ENCODE measurements around the gene FBXO10.

The FBXO10 gene

DNA sequence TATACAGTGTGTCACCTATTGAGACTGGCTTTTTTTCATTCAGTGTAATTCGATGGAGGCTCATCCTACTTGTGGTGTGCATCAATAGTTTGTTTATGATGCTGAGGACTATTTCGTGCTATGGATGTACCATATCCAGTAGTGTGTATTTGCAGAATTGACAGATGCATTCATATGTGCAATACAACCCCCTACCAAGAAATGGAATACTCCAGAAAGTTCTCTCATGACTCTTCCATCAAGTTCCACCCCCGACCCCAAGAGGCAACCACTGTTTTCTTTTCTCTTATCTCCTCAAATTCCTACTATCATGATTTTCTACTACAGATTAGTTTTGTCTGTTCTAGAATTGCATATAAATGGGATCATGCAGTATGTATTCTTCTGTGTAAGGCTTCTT, 21.9 kb downstream of the FBXO10 start:
- Histone ChIP-seq H3K4me1 (ENCODE audit: control insufficient read depth, insufficient read depth, low read length, poor library complexity, severe bottlenecking) (no peaks in the 10 kb centered on the region), H3K27ac (ENCODE audit: insufficient read depth, low read length, poor library complexity, severe bottlenecking) (no peak overlapping the region), H3K36me3 (ENCODE audit: control insufficient read depth, insufficient read depth, low read length) (no peaks in the 10 kb centered on the region), H3K9me3 (ENCODE audit: control insufficient read depth, low read length) (no peaks in the 10 kb centered on the region), H3K4me3 (ENCODE audit: insufficient read depth, low read depth, low read length, poor library complexity, severe bottlenecking) (no peak overlapping the region), H3K27me3 (replicated peaks; ENCODE audit: control insufficient read depth, insufficient read depth, low read length, poor library complexity, severe bottlenecking) (no peaks in the 10 kb centered on the region)
- no peak for DNase-seq

GRCh38 chr9:37551888-37552287, 24.3 kb downstream of the FBXO10 start:
- Histone ChIP-seq H3K4me3 (ENCODE audit: insufficient read depth, low read depth, low read length, poor library complexity, severe bottlenecking) (no peak overlapping the region), H3K9me3 (ENCODE audit: control insufficient read depth, low read length) (no peaks in the 10 kb centered on the region), H3K27ac (ENCODE audit: insufficient read depth, low read length, poor library complexity, severe bottlenecking) (no peak overlapping the region), H3K27me3 (replicated peaks; ENCODE audit: control insufficient read depth, insufficient read depth, low read length, poor library complexity, severe bottlenecking) (no peaks in the 10 kb centered on the region), H3K36me3 (ENCODE audit: control insufficient read depth, insufficient read depth, low read length) (no peaks in the 10 kb centered on the region), H3K4me1 (ENCODE audit: control insufficient read depth, insufficient read depth, low read length, poor library complexity, severe bottlenecking) (no peaks in the 10 kb centered on the region)
- no peak for DNase-seq

- H3K4me3 ChIP-seq (ENCODE audit: insufficient read depth, low read depth, low read length, poor library complexity, severe bottlenecking): no peak overlapping the region
- DNase-seq: no peak
- H3K27me3 ChIP-seq (replicated peaks; ENCODE audit: control insufficient read depth, insufficient read depth, low read length, poor library complexity, severe bottlenecking): no peaks in the 10 kb centered on the region
- no peak overlapping the region for H3K27ac ChIP-seq (ENCODE audit: insufficient read depth, low read length, poor library complexity, severe bottlenecking)
- H3K9me3 ChIP-seq (ENCODE audit: control insufficient read depth, low read length): no peaks in the 10 kb centered on the region
- no peaks in the 10 kb centered on the region for H3K4me1 ChIP-seq (ENCODE audit: control insufficient read depth, insufficient read depth, low read length, poor library complexity, severe bottlenecking)
- H3K36me3 ChIP-seq (ENCODE audit: control insufficient read depth, insufficient read depth, low read length): no peaks in the 10 kb centered on the region
Observed at GRCh38 chr9:37551468-37551867, 24.7 kb downstream of the FBXO10 start.

GRCh38 chr9:37550781-37551180, 25.4 kb downstream of the FBXO10 start:
- no peak for DNase-seq
- Histone ChIP-seq H3K4me3 (ENCODE audit: insufficient read depth, low read depth, low read length, poor library complexity, severe bottlenecking) (no peak overlapping the region), H3K4me1 (ENCODE audit: control insufficient read depth, insufficient read depth, low read length, poor library complexity, severe bottlenecking) (no peaks in the 10 kb centered on the region), H3K27me3 (replicated peaks; ENCODE audit: control insufficient read depth, insufficient read depth, low read length, poor library complexity, severe bottlenecking) (no peaks in the 10 kb centered on the region), H3K36me3 (ENCODE audit: control insufficient read depth, insufficient read depth, low read length) (no peaks in the 10 kb centered on the region), H3K27ac (ENCODE audit: insufficient read depth, low read length, poor library complexity, severe bottlenecking) (no peak overlapping the region), H3K9me3 (ENCODE audit: control insufficient read depth, low read length) (no peaks in the 10 kb centered on the region)

DNA sequence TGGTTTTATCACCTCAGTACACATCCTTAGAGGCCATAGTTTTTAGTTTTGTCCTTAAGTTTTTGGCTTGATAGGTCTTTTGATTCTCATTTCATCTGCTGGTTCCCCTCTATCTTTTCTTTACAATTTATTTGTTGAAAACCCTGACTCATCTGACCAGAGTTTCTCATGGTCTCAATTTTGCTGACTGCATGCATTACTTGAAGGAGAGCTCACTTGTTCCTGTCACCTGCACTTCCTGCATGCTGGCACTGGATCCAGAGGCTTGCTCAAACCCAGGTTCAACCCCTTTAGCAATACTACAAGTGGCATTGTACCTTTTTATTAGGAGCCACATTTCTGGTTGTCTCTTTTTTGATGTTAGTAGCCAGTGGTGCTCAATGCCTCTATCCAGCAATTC, 26.7 kb downstream of the FBXO10 start:
- Histone ChIP-seq H3K4me3 (ENCODE audit: insufficient read depth, low read depth, low read length, poor library complexity, severe bottlenecking) (no peak overlapping the region), H3K9me3 (ENCODE audit: control insufficient read depth, low read length) (no peaks in the 10 kb centered on the region), H3K27ac (ENCODE audit: insufficient read depth, low read length, poor library complexity, severe bottlenecking) (no peak overlapping the region), H3K27me3 (replicated peaks; ENCODE audit: control insufficient read depth, insufficient read depth, low read length, poor library complexity, severe bottlenecking) (no peaks in the 10 kb centered on the region), H3K36me3 (ENCODE audit: control insufficient read depth, insufficient read depth, low read length) (no peaks in the 10 kb centered on the region), H3K4me1 (ENCODE audit: control insufficient read depth, insufficient read depth, low read length, poor library complexity, severe bottlenecking) (no peaks in the 10 kb centered on the region)
- DNase-seq: no peak

GRCh38 chr9:37547328-37547878, 28.8 kb downstream of the FBXO10 start:
- no peak for DNase-seq
- Histone ChIP-seq H3K4me1 (ENCODE audit: control insufficient read depth, insufficient read depth, low read length, poor library complexity, severe bottlenecking) (no peaks in the 10 kb centered on the region), H3K27ac (ENCODE audit: insufficient read depth, low read length, poor library complexity, severe bottlenecking) (no peak overlapping the region), H3K4me3 (ENCODE audit: insufficient read depth, low read depth, low read length, poor library complexity, severe bottlenecking) (no peak overlapping the region), H3K9me3 (ENCODE audit: control insufficient read depth, low read length) (no peaks in the 10 kb centered on the region), H3K36me3 (ENCODE audit: control insufficient read depth, insufficient read depth, low read length) (no peaks in the 10 kb centered on the region), H3K27me3 (replicated peaks; ENCODE audit: control insufficient read depth, insufficient read depth, low read length, poor library complexity, severe bottlenecking) (no peaks in the 10 kb centered on the region)

- no peak overlapping the region for H3K4me3 ChIP-seq (ENCODE audit: insufficient read depth, low read depth, low read length, poor library complexity, severe bottlenecking)
- no peak for DNase-seq
- no peaks in the 10 kb centered on the region for H3K36me3 ChIP-seq (ENCODE audit: control insufficient read depth, insufficient read depth, low read length)
- no peak overlapping the region for H3K27ac ChIP-seq (ENCODE audit: insufficient read depth, low read length, poor library complexity, severe bottlenecking)
- H3K4me1 ChIP-seq (ENCODE audit: control insufficient read depth, insufficient read depth, low read length, poor library complexity, severe bottlenecking): no peaks in the 10 kb centered on the region
- H3K9me3 ChIP-seq (ENCODE audit: control insufficient read depth, low read length): no peaks in the 10 kb centered on the region
- no peaks in the 10 kb centered on the region for H3K27me3 ChIP-seq (replicated peaks; ENCODE audit: control insufficient read depth, insufficient read depth, low read length, poor library complexity, severe bottlenecking)
Observed at GRCh38 chr9:37543468-37543867, 32.7 kb downstream of the FBXO10 start.

- H3K9me3 ChIP-seq (ENCODE audit: control insufficient read depth, low read length): no peaks in the 10 kb centered on the region
- no peaks in the 10 kb centered on the region for H3K4me1 ChIP-seq (ENCODE audit: control insufficient read depth, insufficient read depth, low read length, poor library complexity, severe bottlenecking)
- no peaks in the 10 kb centered on the region for H3K27me3 ChIP-seq (replicated peaks; ENCODE audit: control insufficient read depth, insufficient read depth, low read length, poor library complexity, severe bottlenecking)
- no peak overlapping the region for H3K4me3 ChIP-seq (ENCODE audit: insufficient read depth, low read depth, low read length, poor library complexity, severe bottlenecking)
- H3K36me3 ChIP-seq (ENCODE audit: control insufficient read depth, insufficient read depth, low read length): no peaks in the 10 kb centered on the region
- H3K27ac ChIP-seq (ENCODE audit: insufficient read depth, low read length, poor library complexity, severe bottlenecking): no peak overlapping the region
- no peak for DNase-seq
Observed at GRCh38 chr9:37542895-37543294, 33.3 kb downstream of the FBXO10 start.

DNA sequence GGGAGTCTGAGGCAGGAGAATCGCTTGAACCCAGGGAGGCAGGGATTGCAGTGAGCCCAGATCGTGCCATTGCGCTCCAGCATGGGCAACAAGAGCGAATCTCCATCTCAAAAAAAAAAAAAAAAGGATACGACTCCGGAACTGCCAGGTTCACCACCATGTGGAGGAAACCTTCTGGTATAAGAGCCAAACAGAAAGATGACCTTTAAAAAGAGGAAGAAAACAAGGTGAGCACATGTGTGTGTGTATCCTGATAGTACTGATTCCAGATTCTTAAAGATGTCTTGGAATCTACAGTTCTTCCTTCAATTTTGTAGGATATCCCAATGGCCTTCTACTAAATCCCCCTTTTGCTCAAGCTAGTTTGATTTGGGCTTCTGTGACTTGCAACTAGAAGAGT, 33.7 kb downstream of the FBXO10 start:
- Histone ChIP-seq H3K4me3 (ENCODE audit: insufficient read depth, low read depth, low read length, poor library complexity, severe bottlenecking) (no peak overlapping the region), H3K4me1 (ENCODE audit: control insufficient read depth, insufficient read depth, low read length, poor library complexity, severe bottlenecking) (no peaks in the 10 kb centered on the region), H3K9me3 (ENCODE audit: control insufficient read depth, low read length) (no peaks in the 10 kb centered on the region), H3K27ac (ENCODE audit: insufficient read depth, low read length, poor library complexity, severe bottlenecking) (no peak overlapping the region), H3K27me3 (replicated peaks; ENCODE audit: control insufficient read depth, insufficient read depth, low read length, poor library complexity, severe bottlenecking) (no peaks in the 10 kb centered on the region), H3K36me3 (ENCODE audit: control insufficient read depth, insufficient read depth, low read length) (no peaks in the 10 kb centered on the region)
- DNase-seq: no peak

DNA sequence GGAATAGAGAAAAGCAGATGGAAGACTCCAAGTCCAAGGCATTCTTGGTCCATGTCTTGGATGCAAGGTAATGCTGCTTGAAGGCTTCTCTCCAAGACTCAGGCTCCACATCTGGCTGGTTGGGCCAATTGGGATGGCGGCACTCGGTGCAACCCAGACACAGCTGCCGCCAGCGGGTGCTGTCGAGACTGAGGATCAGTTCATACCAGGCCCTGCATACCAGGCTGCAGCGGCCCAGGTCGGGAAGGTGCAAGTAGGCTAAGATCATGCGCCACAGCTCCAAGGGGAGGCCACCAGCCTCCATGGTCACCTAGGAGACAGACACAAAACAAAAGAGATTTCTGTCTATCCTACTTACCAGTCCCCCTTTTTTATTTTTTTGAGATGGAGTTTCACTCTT, 34.7 kb downstream of the FBXO10 start:
- Histone ChIP-seq H3K27ac (ENCODE audit: insufficient read depth, low read length, poor library complexity, severe bottlenecking) (no peak overlapping the region), H3K36me3 (ENCODE audit: control insufficient read depth, insufficient read depth, low read length) (no peaks in the 10 kb centered on the region), H3K27me3 (replicated peaks; ENCODE audit: control insufficient read depth, insufficient read depth, low read length, poor library complexity, severe bottlenecking) (no peaks in the 10 kb centered on the region), H3K9me3 (ENCODE audit: control insufficient read depth, low read length) (no peaks in the 10 kb centered on the region), H3K4me1 (ENCODE audit: control insufficient read depth, insufficient read depth, low read length, poor library complexity, severe bottlenecking) (no peaks in the 10 kb centered on the region), H3K4me3 (ENCODE audit: insufficient read depth, low read depth, low read length, poor library complexity, severe bottlenecking) (no peak overlapping the region)
- DNase-seq: no peak

GRCh38 chr9:37540634-37541033, 35.5 kb downstream of the FBXO10 start:
- no peak for DNase-seq
- no peaks in the 10 kb centered on the region for H3K9me3 ChIP-seq (ENCODE audit: control insufficient read depth, low read length)
- H3K4me3 ChIP-seq (ENCODE audit: insufficient read depth, low read depth, low read length, poor library complexity, severe bottlenecking): no peak overlapping the region
- H3K36me3 ChIP-seq (ENCODE audit: control insufficient read depth, insufficient read depth, low read length): no peaks in the 10 kb centered on the region
- no peaks in the 10 kb centered on the region for H3K27me3 ChIP-seq (replicated peaks; ENCODE audit: control insufficient read depth, insufficient read depth, low read length, poor library complexity, severe bottlenecking)
- H3K27ac ChIP-seq (ENCODE audit: insufficient read depth, low read length, poor library complexity, severe bottlenecking): no peak overlapping the region
- H3K4me1 ChIP-seq (ENCODE audit: control insufficient read depth, insufficient read depth, low read length, poor library complexity, severe bottlenecking): no peaks in the 10 kb centered on the region
